ENCODE measurements around the gene UBA3. TPM values are rescaled to one million over a fixed set of nuclear protein-coding genes. Genes with fewer than 3 reads are reported as not detected.

The UBA3 gene
- total and polyA plus RNA-seq, 2 experiments from 2014 or later = 43.3 to 59.8 TPM

- Histone ChIP-seq H4K20me1 (ENCODE audit: insufficient read depth, poor library complexity, severe bottlenecking) (no peaks in the 10 kb centered on the region), H3K9me2 (replicated peaks; ENCODE audit: insufficient read depth) (no peaks in the 10 kb centered on the region), H3K27ac (no peak overlapping the region), H2AFZ (no peak overlapping the region), H3K4me1 (ENCODE audit: insufficient read depth) (peaks cover 6% of the 10 kb centered on the region), H3K4me3 (no peak overlapping the region), H3K79me2 (no peaks in the 10 kb centered on the region), H3K27me3 (no peaks in the 10 kb centered on the region), H3K36me3 (replicated peaks; ENCODE audit: insufficient read depth, low read depth) (no peaks in the 10 kb centered on the region), H3K9me3 (ENCODE audit: low read depth) (no peaks in the 10 kb centered on the region), H3K4me2 (no peak overlapping the region)
- WGBS (ENCODE audit: low lambda C conversion rate, missing lambda C conversion rate) = 92% methylated on average over 5 of the region's 5 CpGs
- TF ChIP-seq EZH2phosphoT487 (IDR thresholded peaks at IDR 0.05; ENCODE audit: low read depth, severe bottlenecking, unreplicated experiment) (no peak), CTCF (IDR thresholded peaks at IDR 0.05; ENCODE audit: poor library complexity) (no peak), EZH2 (IDR thresholded peaks at IDR 0.05; ENCODE audit: borderline replicate concordance) (no peak)
- DNase-seq (ENCODE audit: low spot score) = no peak
Measured at GRCh38 chr3:69005791-69006482, 74.2 kb downstream of the UBA3 start.

- DNase-seq (ENCODE audit: low spot score) = no peak
Measured at GRCh38 chr3:69005071-69005790, 74.9 kb downstream of the UBA3 start.

More at GRCh38 chr3:69005071-69005790, 74.9 kb downstream of the UBA3 start:
- no peak overlapping the region for H3K4me2 ChIP-seq
- peaks cover 6% of the 10 kb centered on the region for H3K4me1 ChIP-seq (ENCODE audit: insufficient read depth)
- no peak for TF ChIP-seq CTCF (IDR thresholded peaks at IDR 0.05; ENCODE audit: poor library complexity)
- TF ChIP-seq EZH2 (IDR thresholded peaks at IDR 0.05; ENCODE audit: borderline replicate concordance) = no peak
- TF ChIP-seq EZH2phosphoT487 (IDR thresholded peaks at IDR 0.05; ENCODE audit: low read depth, severe bottlenecking, unreplicated experiment) = no peak
- H2AFZ ChIP-seq = no peak overlapping the region
- H3K79me2 ChIP-seq = no peaks in the 10 kb centered on the region
- H4K20me1 ChIP-seq (ENCODE audit: insufficient read depth, poor library complexity, severe bottlenecking) = no peaks in the 10 kb centered on the region
- H3K9me2 ChIP-seq (replicated peaks; ENCODE audit: insufficient read depth) = no peaks in the 10 kb centered on the region
- 90% methylated on average over 6 of the region's 6 CpGs for WGBS (ENCODE audit: low lambda C conversion rate, missing lambda C conversion rate)
- H3K4me3 ChIP-seq = no peak overlapping the region
- H3K27me3 ChIP-seq = no peaks in the 10 kb centered on the region
- H3K9me3 ChIP-seq (ENCODE audit: low read depth) = no peaks in the 10 kb centered on the region
- H3K27ac ChIP-seq = no peak overlapping the region
- no peaks in the 10 kb centered on the region for H3K36me3 ChIP-seq (replicated peaks; ENCODE audit: insufficient read depth, low read depth)

MicroRNAs encoded within 50 kb of the gene (microRNA counts, 767-probe panel; counts per million panel counts)
- not detected for microRNA hsa-miR-3136-5p

Small RNA genes within 50 kb of the gene (microRNA-seq; reads per million reads assigned to microRNA genes)
- not detected for gene MIR3136

Small RNA genes within 50 kb of the gene (small RNA-seq; reads per million reads assigned to genes)
- not detected for gene MIR3136

Other genes with a start within 250 kb of the UBA3 start
- gene TAFA4, start 147.8 kb downstream of the UBA3 start, total RNA-seq = 3.3 and 4.2 TPM in 2 replicates
- gene TAFA4, start 147.8 kb downstream of the UBA3 start, polyA plus RNA-seq = 1.4 and 3.6 TPM in 2 replicates
- 15.3 and 19.0 TPM in 2 replicates for gene EOGT, start 66.7 kb downstream of the UBA3 start, total RNA-seq
- gene EOGT, start 66.7 kb downstream of the UBA3 start, polyA plus RNA-seq = 7.2 and 7.4 TPM in 2 replicates
- 32.0 and 39.6 TPM in 2 replicates for gene TMF1, start 28.0 kb downstream of the UBA3 start, total RNA-seq
- 19.5 and 23.8 TPM in 2 replicates for gene TMF1, start 28.0 kb downstream of the UBA3 start, polyA plus RNA-seq
- 70.4 and 72.2 TPM in 2 replicates for gene ARL6IP5, start 4.6 kb upstream of the UBA3 start, total RNA-seq
- gene ARL6IP5, start 4.6 kb upstream of the UBA3 start, polyA plus RNA-seq = 103 and 116 TPM in 2 replicates
- not detected in 2 replicates for gene LMOD3, start 42.2 kb upstream of the UBA3 start, total RNA-seq
- gene LMOD3, start 42.2 kb upstream of the UBA3 start, polyA plus RNA-seq = not detected in 2 replicates

Data from hepatocyte (in vitro differentiated cells).